OCI-M1 (cell line): Measurements from ENCODE around the gene ALDOB.
A peak's percentile ranks its signal among the peaks of the same experiment; 100 is the strongest.

Experiments used
- DNase-seq: peaks from one replicate; lab custom pipeline; 2025; lab: John Stamatoyannopoulos, UW

Gene ALDOB

DNA sequence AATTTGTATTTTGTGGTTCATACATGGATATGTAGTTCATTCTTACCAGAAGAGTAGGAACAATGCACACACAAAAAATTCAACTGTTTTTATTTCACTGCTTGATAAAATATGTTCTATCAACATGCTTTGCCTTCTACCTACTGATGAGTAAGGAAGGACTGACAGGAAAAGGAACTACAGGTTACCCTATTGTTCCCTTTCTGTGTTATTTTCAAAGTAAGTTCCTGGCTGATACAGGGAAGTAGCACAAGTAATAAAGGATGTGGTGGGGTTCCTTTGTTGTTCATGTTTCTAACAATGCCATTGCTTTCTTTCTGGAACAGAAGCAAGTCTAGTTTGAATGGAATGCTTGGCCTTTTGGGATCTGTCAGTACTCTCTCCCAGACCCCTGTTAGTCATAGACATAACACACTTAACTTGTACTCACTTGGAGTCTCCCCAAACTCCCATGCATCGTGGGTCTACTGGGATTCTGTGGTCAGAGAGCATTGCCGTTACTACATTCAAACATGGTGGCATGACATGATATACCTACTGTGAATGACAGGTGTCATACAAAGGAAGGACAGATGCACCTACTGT, 20.2 kb upstream of the ALDOB start:
- no peak for DNase-seq

DNA sequence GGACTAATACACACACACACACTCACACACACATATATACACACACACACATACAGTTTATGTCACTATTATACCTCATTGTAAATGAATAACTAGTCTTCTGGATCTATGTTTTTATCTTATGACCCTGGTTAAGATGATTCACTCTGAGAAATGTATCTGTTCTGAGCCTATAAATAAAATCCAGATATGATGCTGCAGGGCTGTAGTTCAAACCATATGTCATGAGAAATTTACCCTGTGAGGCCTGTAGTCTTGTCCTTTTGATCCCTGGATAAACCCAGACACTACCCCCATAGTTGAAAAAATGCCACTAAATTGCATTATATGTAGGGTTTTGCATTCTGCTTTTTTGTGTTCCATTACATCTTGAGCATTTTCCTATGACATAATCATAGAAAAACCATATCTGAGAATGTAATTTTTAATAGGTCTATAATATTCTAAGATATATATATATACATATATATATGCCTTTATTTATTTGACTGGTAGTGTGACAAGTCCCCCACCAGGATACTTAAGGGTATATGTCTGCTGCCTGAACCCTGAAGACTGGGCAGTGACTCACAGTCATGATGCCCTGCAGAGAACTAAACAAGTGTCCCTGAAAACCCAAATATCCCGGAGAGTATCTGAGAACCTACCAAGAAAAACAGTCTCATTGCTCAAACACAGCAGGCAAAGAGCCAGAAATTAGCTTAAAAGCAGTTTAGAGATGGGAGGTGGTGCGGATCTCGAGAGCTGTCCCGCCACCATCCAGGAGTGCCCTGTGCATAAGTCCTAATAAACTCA, 18.4 kb upstream of the ALDOB start:
- DNase-seq: no peak

DNA sequence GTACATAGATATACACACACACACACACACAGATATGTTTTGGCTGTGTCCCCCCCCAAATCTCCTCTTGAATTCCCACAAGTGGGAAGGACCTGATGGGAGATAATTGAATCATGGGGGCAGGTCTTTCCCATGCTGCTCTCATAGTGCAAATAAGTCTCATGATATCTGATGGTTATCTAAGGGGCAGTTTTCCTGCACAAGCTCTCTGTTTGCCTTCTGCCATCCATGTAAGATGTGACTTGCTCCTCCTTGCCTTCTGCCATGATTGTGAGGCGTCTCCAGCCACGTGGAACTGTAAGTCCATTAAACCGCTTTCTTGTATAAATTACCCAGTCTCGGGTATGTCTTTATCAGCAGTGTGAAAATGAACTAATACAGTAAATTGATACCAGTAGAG, 15.9 kb upstream of the ALDOB start:
- no peak for DNase-seq

DNA sequence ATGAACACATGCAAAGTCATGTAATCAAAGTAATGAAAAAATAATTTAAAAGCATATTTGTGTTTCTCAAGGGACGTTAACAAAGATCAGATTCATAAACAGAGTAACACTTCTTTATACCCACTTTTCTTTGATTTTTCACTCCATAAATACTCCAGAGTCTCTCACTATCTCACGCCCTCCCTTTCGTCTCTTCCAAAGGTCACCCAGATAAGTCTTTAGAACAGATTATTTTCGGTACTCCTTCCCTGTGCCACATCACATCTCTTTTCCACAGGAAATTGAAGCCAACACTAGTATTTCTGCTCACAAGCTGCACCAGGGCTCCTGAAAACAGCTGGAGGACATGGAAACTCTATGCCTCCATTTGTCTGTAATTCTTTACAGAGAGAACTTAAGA, 15.4 kb upstream of the ALDOB start:
- no peak for DNase-seq

DNA sequence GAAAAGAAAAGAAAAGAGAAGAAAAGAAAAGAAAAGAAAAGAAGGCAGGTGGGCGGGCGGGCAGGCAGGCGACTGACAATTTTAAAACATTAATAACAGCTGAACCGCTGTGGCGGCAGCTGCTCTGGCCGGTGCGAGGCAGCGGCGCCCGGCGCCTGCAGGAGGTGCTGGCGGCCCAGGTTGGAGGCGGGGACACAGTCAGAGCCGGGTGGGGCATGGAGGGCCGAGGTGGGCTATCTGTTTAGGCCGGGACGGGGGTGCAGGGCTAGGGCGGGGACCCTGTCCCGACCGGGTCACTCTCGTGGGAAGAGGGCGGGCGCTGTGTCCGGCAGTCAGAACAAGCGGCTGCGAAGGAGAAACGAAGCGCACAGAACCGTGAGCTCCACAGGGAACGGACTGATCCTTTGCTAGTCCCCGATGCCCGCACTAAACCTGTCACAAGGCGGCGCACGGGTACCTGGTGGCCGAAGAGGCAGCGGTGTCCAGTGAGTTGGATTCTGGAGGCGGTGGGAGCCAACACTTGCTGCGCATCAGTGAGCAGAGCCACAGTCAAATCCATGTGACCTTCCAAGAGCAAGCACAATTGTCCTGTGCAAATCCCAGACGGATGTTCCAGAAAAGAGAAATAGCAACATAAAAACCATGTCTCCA, 13.6 kb upstream of the ALDOB start:
- DNase-seq: peak; percentile 95

DNA sequence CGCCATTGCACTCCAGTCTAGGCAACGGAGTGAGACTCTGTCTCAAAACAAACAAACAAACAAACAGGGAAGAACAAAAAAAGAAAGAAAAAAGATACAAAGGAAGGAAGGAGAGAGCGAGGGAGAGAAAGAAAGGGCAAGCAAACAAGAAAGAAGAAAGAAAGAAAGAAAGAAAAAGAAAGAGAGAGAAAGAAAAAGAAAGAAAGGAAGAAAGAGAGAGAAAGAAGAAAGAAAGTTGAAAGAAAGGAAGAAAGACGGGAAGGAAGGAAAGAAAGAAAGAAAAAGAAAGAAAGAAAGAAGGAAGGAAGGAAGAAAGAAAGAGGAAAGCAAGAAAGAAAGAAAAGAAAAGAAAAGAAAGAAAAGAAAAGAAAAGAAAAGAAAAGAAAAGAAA, 13.1 kb upstream of the ALDOB start:
- no peak for DNase-seq

DNA sequence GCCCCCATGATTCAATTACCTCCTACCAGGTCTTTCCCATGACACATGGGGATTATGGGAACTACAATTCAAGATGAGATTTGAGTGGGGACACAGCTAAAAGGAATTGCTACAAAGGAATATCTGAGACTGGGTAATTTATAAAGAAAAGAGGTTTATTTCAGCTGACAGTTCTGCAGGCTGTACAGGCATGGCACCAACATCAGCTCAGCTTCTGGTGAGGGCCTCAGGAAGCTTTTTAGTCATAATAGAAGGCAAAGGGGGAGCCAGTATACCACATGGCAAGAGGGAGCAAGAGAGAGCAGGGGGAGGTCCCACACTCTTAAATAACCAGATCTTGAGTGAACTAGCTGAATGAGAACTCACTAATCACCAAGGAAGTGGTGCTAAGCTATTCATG, 11.2 kb upstream of the ALDOB start:
- peak; percentile 18 for DNase-seq

DNA sequence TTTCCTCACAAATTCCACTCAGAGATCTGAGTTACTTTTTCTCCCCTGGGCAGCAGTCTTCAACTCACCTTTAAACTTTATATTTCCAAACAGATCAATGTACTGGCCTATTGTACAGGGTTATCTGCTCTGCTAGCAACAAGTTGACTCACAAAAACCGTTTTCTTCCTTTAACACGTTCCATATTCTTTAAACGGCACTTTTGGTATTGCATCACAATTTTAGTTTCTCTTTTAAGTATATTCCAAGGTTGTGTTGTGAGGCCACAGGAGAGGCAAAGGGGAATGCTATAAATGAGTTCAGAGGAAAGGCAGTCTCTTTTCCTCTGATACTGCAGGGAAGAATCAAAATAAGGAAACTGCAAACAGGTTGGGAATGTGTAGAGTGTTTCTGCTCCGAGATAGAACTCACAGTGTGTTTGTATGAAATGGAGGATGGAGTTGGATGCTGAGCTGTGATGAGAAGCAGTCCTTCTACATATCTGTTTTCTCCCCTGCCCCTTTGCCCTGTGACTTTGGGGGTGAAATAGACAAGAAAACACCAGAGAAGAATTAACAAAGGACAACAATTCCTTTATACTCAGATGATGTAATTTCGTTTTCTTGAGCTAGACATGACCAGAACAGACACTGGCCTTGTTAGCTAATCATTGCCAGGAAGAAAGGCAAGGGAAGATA, 9.9 kb upstream of the ALDOB start:
- DNase-seq: peak; percentile 84

DNA sequence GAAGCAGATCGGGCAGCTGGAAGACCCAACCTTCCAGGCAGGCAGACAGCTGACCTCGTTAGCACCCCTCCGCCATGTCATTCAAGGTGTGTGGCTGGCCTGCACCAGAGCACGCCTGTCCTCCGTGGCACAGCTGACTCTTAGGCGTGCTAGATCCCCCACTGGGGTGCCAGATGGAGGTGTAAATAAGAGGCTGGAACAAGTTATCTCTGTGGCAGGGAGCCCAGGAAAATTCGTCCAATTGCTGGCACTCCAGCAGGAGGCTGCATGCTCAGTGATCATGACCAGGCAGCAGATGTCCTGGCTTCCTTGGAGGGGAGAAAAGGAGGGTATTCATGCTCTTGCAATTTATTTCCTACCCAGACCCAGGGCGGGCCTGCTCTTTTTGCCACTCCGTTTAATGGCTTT, 7.8 kb upstream of the ALDOB start:
- DNase-seq: no peak

DNA sequence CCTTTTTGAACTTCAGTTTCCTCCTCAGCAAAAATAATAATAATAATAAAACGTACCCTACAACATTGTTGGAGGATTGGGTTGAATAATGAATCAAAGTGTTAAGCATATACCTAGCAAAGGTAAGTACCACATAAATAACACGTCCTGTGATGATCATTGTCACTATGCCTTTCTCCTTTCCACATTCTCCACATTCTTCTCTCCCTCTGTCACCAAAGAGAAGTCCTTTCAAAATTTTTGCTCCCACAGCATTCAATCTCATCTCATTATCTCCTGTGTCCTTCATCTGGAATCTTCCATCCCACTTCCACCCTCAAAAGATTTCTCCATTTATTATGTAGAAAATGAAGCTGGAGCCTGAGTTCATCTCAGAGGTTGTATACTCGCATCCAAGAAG, 7.2 kb upstream of the ALDOB start:
- DNase-seq: no peak

DNA sequence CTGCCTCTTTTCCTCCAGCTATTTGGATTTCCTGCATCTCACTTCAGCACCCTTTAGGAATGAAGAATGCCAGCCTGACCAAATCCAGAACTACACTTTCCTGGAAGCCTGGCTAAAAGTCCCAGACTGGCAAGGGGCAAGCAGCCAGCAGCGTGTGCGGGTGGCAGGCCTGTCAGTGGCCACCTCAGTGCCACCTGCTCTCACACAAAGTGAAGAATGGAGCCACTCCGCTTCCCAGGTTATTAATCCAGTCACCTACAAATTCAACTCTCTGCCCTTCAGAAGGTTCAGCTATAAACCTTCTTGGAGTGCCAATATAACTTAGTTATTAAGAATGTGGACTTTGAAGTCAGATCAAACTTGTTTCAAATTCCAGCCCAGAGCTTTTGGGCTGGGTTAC, 6.7 kb upstream of the ALDOB start:
- no peak for DNase-seq

DNA sequence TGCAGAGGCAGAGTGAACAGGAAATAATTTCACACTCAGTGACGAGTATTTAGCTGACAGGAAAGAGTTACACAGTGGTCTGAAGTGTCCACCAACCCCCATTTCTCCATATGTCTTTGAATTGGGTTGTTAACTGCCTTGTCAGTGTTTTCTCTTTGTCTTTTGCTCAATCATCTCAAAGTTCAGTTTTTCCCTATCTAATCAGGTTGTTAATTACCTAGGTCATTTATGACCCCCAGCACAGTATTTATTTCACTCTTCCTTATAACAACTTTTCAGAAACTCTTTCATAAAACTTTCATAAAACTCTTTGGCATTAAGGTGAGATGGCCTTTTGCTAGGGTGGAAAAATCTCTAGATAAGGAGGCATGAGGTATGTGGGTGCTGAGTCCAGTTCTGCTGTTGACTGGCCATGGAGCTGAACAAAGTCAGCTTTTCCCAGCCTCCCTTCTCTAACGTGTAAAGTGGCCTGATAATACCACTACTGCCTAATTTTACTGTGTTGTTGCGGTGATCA, 5.2 kb upstream of the ALDOB start:
- DNase-seq: no peak

DNA sequence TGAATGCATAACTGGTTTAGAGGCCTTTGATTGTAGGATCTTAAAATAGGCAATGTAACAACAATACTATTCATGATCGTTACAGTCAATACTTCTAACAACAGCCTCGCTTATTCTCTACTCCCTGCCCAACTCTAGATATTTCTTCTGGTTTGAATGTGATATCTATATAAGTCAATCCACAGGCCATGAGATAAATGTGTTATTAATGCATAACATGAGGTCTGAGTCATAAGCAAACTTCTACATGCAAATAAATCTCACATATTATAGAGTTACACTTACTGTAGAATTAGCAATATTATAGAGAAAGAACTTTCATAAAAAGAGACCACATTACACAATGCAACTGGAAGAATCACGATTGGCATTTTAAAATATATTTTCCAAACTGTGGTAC, 2.9 kb upstream of the ALDOB start:
- DNase-seq: no peak

DNA sequence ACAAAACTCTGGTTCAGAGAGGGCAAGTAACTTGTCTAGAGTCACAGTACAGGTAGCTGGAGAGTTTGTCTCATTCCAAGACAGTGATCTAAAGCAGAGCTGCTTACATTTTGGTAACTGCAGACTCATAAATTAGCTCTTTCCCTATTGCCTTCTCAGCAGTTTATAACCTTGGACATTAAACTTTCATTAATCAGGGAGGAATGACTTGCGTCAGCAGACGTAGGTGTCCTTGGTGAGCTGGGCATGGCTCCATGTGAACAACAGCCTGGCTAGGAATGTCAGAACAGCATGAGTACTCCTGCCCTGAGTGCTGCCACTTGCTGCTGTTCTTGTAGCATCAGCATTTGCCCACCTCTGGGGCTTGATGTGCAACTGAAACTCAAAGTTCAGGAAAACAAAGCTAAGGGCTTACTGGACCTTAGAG, 2.2 kb upstream of the ALDOB start:
- no peak for DNase-seq

DNA sequence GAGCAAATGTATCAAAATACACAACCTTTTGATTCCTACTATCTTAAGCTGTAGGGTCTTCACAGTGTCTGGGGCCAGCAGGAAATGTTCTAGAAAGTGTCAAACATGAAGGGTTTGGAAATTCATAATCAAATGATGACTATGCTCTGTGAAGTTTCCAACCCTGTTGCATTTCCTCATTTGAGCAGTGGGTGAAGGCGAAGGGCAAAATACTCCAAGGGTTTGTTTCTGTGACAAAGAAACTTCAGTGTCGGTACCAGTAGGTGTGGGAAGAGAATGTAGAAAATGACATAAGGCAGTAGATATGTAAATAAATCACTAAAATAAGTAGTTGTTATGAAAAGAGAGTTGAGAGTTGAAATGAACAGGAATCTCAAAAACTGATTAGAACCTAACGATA, 576 bp downstream of the ALDOB start:
- no peak for DNase-seq

DNA sequence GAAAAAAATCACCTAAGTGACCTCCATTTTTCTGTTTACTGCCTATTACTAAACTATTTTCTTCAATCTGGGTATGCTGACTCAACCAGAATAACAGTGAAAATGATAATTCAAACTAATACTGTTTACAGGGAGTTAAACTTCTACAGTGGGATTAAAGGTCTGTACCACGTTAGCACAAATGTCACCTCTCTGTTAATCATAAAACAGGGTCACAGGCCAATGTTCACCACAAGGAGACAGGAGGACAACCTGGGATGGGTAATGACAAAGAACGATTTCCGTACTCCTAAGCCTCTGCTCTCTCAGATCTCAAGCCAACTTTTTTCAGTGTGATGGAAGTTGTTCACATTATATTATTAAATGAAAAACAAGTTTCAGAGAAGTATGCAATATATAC, 2.3 kb downstream of the ALDOB start:
- no peak for DNase-seq

DNA sequence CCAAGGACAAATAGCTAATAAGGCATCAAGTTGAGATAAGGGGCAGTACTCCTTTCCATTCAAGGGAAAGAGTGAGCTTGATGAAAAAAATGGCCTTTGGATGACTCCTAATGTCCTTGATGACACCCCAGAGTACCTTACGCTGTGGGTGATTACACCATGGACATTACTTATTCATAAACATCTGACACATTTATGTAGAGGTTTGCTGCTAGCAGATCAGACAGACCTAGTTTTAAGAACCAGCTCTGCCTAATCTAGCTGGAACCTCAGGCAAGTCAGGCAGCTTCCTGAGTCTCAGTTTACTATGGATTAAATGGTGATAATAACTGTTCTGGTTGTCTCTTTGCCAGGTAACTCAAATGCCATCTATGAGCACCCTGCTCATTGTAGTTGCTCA, 2.8 kb downstream of the ALDOB start:
- DNase-seq: no peak

DNA sequence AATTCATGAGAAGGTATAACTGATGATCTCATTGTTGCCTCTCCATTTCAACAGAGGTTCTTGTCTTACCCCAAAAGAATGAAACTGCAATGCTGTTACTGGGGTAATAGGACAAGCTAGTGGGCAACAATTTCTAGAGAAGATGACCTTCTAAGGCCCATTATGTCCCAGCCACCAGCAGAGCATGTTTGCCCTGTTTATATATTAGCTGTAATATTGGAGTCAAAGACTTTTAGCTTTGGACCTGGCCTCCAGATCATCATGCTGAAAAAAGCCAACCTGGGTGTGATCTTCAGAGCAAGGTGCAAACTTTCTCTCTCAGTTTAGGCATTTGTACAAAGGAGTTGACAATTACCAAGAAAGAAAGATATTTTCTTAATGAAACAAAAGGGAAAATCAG, 3.4 kb downstream of the ALDOB start:
- DNase-seq: no peak

DNA sequence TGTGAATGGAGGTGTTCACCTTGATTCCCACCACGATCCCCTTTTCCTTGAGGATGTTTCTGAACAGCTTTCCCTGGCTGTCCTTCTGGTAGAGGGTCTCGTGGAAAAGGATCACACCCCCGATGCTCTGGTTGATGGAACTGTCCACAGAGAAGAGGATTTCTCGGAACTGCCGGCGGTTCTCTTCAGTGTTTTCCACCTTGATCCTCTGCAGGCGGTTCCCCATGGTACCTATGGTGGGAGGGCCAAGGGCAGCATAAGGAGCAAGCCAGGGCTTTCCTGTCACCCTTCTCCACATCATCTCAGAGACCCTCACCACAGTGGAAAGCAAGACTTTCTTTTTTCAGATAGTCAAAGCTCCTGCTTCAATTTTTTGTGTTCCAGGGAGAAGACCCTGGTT, 5.8 kb downstream of the ALDOB start:
- DNase-seq: no peak

DNA sequence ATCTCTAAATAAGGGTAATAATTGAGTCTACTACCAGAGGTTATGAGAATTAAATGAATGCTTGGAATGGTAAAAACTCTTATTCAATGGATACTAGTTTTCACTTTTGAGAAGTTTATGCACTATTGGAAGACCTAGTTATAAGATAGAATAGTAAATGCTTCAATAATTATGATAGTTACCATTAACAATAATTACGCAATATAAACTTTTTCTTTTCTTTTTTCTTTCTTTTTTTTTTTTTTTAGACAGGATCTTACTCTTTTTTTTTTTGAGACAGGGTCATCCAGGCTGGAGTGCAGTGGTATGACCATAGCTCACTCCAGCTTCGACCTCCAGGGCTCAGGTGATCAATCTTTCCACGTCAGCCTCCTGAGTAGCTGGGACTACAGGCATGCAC, 6.7 kb downstream of the ALDOB start:
- no peak for DNase-seq

DNA sequence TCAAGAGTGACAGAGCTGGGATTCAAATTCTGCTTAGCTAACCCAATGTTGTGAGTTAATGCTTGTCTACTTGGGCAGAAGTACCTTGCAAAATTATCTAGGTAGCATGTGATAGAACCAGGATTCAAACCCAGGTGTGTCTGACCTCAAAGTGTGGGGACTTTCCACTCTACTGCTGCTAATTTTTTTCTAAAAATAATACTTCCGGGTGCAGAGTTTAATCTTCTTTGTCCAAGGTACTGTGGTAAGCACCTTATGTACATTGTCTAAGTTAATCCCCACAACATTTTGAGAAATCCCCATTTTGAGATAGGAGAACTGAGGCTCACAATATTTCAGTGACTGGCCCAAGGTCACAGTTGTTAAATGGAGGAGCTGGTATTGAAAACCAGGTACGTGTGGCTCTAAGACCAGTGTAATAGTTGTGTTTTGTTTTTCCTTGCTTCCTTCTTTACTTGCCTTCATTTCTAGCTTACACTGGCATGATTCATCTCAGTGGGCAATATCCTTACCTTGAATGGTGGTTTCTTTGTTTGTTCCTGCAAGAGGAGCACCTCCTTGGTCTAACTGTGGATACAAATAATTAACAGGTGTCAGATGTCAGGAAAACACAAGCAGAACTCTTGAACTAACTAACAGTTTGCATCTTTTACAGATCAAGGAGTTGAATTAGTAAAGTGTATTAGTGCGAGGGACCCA, 7.5 kb downstream of the ALDOB start:
- DNase-seq: no peak

DNA sequence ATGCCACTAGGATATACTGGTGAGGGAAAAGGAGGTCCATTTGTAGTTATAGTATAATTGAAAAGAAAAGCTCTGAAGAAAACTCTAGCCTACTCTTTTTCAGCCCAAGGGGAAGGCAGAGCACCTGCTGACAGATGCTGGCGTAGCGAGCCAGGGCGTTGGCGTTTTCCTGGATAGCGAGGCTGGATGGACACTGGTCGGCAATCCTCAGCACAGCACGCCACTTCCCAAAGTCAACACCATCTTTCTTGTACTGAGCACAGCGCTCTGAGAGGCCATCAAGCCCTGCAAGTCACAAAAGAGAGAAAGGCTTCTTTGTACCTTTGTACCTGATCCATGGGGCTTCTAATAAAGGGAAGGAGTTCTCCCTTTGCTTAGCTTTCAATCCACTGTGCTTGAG, 8.2 kb downstream of the ALDOB start:
- DNase-seq: no peak
